GM12875 (cell line): Measurements from ENCODE around the gene ZBTB46.

Experiments
- H3K4me3 ChIP-seq: one replicate; pipeline ENCODE4 v1.5.1; 2011; ENCODE audit warnings: low read depth, low read length, control low read depth
- CTCF ChIP-seq: IDR thresholded peaks from 2 replicates; pipeline ENCODE4 v1.5.1; 2011; ENCODE audit warnings: low read depth, mild to moderate bottlenecking, control low read depth, inconsistent platforms, low read length, moderate library complexity, borderline replicate concordance; ENCODE audit not compliant: insufficient read depth

ZBTB46 gene

GRCh38 chr20:63860325-63861051 is 29.4 kb upstream of the ZBTB46 start:
- H3K4me3 ChIP-seq = no peak overlapping the region
- TF ChIP-seq CTCF = no peak

- TF ChIP-seq CTCF = no peak
- H3K4me3 ChIP-seq = no peak overlapping the region
Measured at GRCh38 chr20:63859166-63859699, 28.2 kb upstream of the ZBTB46 start.

GRCh38 chr20:63858393-63859165 is 27.5 kb upstream of the ZBTB46 start:
- no peak for TF ChIP-seq CTCF
- no peak overlapping the region for H3K4me3 ChIP-seq

GRCh38 chr20:63857764-63858392 is 26.8 kb upstream of the ZBTB46 start:
- TF ChIP-seq CTCF = no peak
- H3K4me3 ChIP-seq = no peak overlapping the region

- H3K4me3 ChIP-seq = no peak overlapping the region
Measured at GRCh38 chr20:63856098-63856511, 25.0 kb upstream of the ZBTB46 start.

More at GRCh38 chr20:63856098-63856511, 25.0 kb upstream of the ZBTB46 start:
- no peak for TF ChIP-seq CTCF
